ENCODE results near the gene TMEM186. TPM values are rescaled to one million over a fixed set of nuclear protein-coding genes. Genes with fewer than 3 reads are reported as not detected.

TMEM186 gene
- total and polyA plus RNA-seq, 9 of the 15 experiments (the other 6 are each of a cell fraction or from before 2014, with no cell fraction given) = 10.1 to 33.4 (median 16.4) TPM

- Histone ChIP-seq H3K27ac (ENCODE audit: extremely low read depth, low read depth, low read length) (no peak overlapping the region), H2AFZ (ENCODE audit: low read depth, low read length) (no peak overlapping the region), H3K9ac (ENCODE audit: insufficient read depth in 1 of 2, low read depth in 2 of 2, low read length in 2 of 2) (no peak overlapping the region), H3K27me3 (ENCODE audit: control insufficient read depth in 2 of 2, insufficient read depth in 2 of 2, low read length in 2 of 2) (peaks cover 50 to 51% of the 10 kb centered on the region in 2 experiments; a peak in 4 of 5 replicates), H3K9me1 (ENCODE audit: control insufficient read depth, insufficient read depth, low read length) (peaks cover 2% of the 10 kb centered on the region), H3K4me2 (ENCODE audit: insufficient read depth, low read length) (no peak overlapping the region), H3K79me2 (ENCODE audit: control insufficient read depth, insufficient read depth, low read length) (no peaks in the 10 kb centered on the region), H3K4me1 (replicated peaks in 1 of 2; ENCODE audit: control insufficient read depth in 2 of 2, insufficient read depth in 2 of 2, low read length in 2 of 2) (no peaks in the 10 kb centered on the region), H4K20me1 (replicated peaks; ENCODE audit: control insufficient read depth, insufficient read depth, low read length) (no peaks in the 10 kb centered on the region), H3K36me3 (ENCODE audit: control insufficient read depth, insufficient read depth, low read length) (no peaks in the 10 kb centered on the region), H3K4me3 (no peak overlapping the region), H3K9me3 (replicated peaks; ENCODE audit: control insufficient read depth, insufficient read depth, low read depth, low read length) (no peaks in the 10 kb centered on the region)
- ChIA-PET POLR2A (no interaction called here), CTCF (ENCODE audit: low intra/inter-chr PET ratio) (no interaction called here)
- in situ Hi-C loops (cut with MboI) = no loop called here
- no TSS peak for BruUV-seq (replicated peaks)
- no peak for TF ChIP-seq JUNB (CRISPR knock-in tag; conservative IDR thresholded peaks at IDR 0.05)
- TF ChIP-seq ASH1L (IDR thresholded peaks at IDR 0.05; ENCODE audit: borderline replicate concordance, low read depth, partially characterized antibody) = no peak
- TF ChIP-seq MCM7 (IDR thresholded peaks at IDR 0.05) = no peak
- TF ChIP-seq GTF2F1 (IDR thresholded peaks at IDR 0.05; ENCODE audit: low read depth, low read length) = no peak
- TF ChIP-seq ZNF253 (CRISPR knock-in tag; conservative IDR thresholded peaks at IDR 0.05) = no peak
- no peak for TF ChIP-seq JUN (IDR thresholded peaks at IDR 0.05; ENCODE audit: borderline replicate concordance, low read depth, low read length)
- no peak for TF ChIP-seq JUN (CRISPR knock-in tag; IDR thresholded peaks at IDR 0.05; ENCODE audit: borderline replicate concordance)
- no peak for FAIRE-seq
- 4% methylated on average over 6 of the region's 6 CpGs for WGBS (ENCODE audit: insufficient coverage, low coverage, missing lambda C conversion rate)
- intact Hi-C loops (cut with micrococcal nuclease) = no loop called here
- no peak for DNase-seq (ENCODE audit: extremely low read depth in 1 of 4, low spot score in 3 of 4)
- no peak for ATAC-seq
These were observed 12.0 kb downstream of the TMEM186 start for GRCh38 chr16:8785408-8785807.

- H3K36me3 ChIP-seq (ENCODE audit: control insufficient read depth, insufficient read depth, low read length) = no peaks in the 10 kb centered on the region
- BruUV-seq (replicated peaks) = no TSS peak
- ATAC-seq (no peak), DNase-seq (ENCODE audit: extremely low read depth in 1 of 4, low spot score in 3 of 4) (no peak), FAIRE-seq (no peak)
- no peak overlapping the region for H2AFZ ChIP-seq (ENCODE audit: low read depth, low read length)
- CTCF ChIA-PET (ENCODE audit: low intra/inter-chr PET ratio) = no interaction called here
- intact Hi-C loops (cut with micrococcal nuclease) (no loop called here), in situ Hi-C loops (cut with MboI) (no loop called here)
- H3K79me2 ChIP-seq (ENCODE audit: control insufficient read depth, insufficient read depth, low read length) = no peaks in the 10 kb centered on the region
- peaks cover 2% of the 10 kb centered on the region for H3K9me1 ChIP-seq (ENCODE audit: control insufficient read depth, insufficient read depth, low read length)
- peaks cover 48 to 70% of the 10 kb centered on the region in 2 experiments; a peak in 4 of 5 replicates for H3K27me3 ChIP-seq (ENCODE audit: control insufficient read depth in 2 of 2, insufficient read depth in 2 of 2, low read length in 2 of 2)
- H3K4me2 ChIP-seq (ENCODE audit: insufficient read depth, low read length) = no peak overlapping the region
- H3K4me1 ChIP-seq (replicated peaks in 1 of 2; ENCODE audit: control insufficient read depth in 2 of 2, insufficient read depth in 2 of 2, low read length in 2 of 2) = no peaks in the 10 kb centered on the region
- no peak overlapping the region for H3K27ac ChIP-seq (ENCODE audit: extremely low read depth, low read depth, low read length)
- H3K9ac ChIP-seq (ENCODE audit: insufficient read depth in 1 of 2, low read depth in 2 of 2, low read length in 2 of 2) = no peak overlapping the region
- no peak for TF ChIP-seq CREB3L1 (IDR thresholded peaks at IDR 0.05; ENCODE audit: borderline replicate concordance, low read depth)
- TF ChIP-seq ZNF316 (IDR thresholded peaks at IDR 0.05) = peak; percentile 43; the same call in 1 of the 2 replicates
- POLR2A ChIA-PET = no interaction called here
- under 1% methylated on average over 6 of the region's 6 CpGs for WGBS (ENCODE audit: insufficient coverage, low coverage, missing lambda C conversion rate)
- H4K20me1 ChIP-seq (replicated peaks; ENCODE audit: control insufficient read depth, insufficient read depth, low read length) = no peaks in the 10 kb centered on the region
- no peaks in the 10 kb centered on the region for H3K9me3 ChIP-seq (replicated peaks; ENCODE audit: control insufficient read depth, insufficient read depth, low read depth, low read length)
- no peak overlapping the region for H3K4me3 ChIP-seq
These were observed 14.8 kb downstream of the TMEM186 start for GRCh38 chr16:8782673-8783072.

All from K562 (cell line).